Trophoblast cell (in vitro differentiated cells and primary cell): ENCODE measurements around the gene GPR45.

Experiments used
- DNase-seq, 2 donors: peaks; one replicate each; pipeline ENCODE4 v3.0.0-alpha.2; 2016
- H2AFZ ChIP-seq: 2 replicates; pipeline ENCODE4 v1.6.1; 2013; ENCODE audit warnings: low read length, moderate library complexity, mild to moderate bottlenecking; ENCODE audit not compliant: insufficient read depth, poor library complexity
- H2AK5ac ChIP-seq: 2 replicates; pipeline ENCODE4 v1.6.1; 2013; ENCODE audit warnings: mild to moderate bottlenecking, low read length
- H2BK120ac ChIP-seq: 2 replicates; pipeline ENCODE4 v1.6.1; 2013; ENCODE audit warnings: low read length, mild to moderate bottlenecking, moderate library complexity; ENCODE audit not compliant: insufficient read depth, poor library complexity
- H2BK12ac ChIP-seq: 2 replicates; pipeline ENCODE4 v1.6.1; 2013; ENCODE audit warnings: mild to moderate bottlenecking, low read length, moderate library complexity
- H2BK5ac ChIP-seq: 2 replicates; pipeline ENCODE4 v1.6.1; 2013; ENCODE audit warnings: low read length, low read depth, moderate library complexity, mild to moderate bottlenecking; ENCODE audit not compliant: poor library complexity
- H3K14ac ChIP-seq: 2 replicates; pipeline ENCODE4 v1.6.1; 2013; ENCODE audit warnings: mild to moderate bottlenecking, low read length
- H3K18ac ChIP-seq: 2 replicates; pipeline ENCODE4 v1.6.1; 2013; ENCODE audit warnings: mild to moderate bottlenecking, low read length
- H3K23ac ChIP-seq: 2 replicates; pipeline ENCODE4 v1.6.1; 2013; ENCODE audit warnings: low read length
- H3K27ac ChIP-seq: 2 replicates; pipeline ENCODE4 v1.5.1; 2013; ENCODE audit warnings: low read depth, mild to moderate bottlenecking, inconsistent platforms, low read length, moderate library complexity
- H3K27me3 ChIP-seq: 2 replicates; pipeline ENCODE4 v1.6.1; 2013; ENCODE audit warnings: inconsistent platforms, mild to moderate bottlenecking, low read length, moderate library complexity; ENCODE audit not compliant: insufficient read depth
- H3K36me3 ChIP-seq, 2 experiments: 1 replicate in 1 of 2; 2 replicates in 1 of 2; pipeline ENCODE4 v1.6.1; 2013; ENCODE audit warnings: low read length in 2 of 2, mild to moderate bottlenecking in 2 of 2, moderate library complexity in 1 of 2; ENCODE audit not compliant: insufficient read depth in 2 of 2, control insufficient read depth in 1 of 2
- H3K4ac ChIP-seq: 2 replicates; pipeline ENCODE4 v1.6.1; 2013; ENCODE audit warnings: low read depth, mild to moderate bottlenecking, low read length, moderate library complexity
- H3K4me1 ChIP-seq, 2 experiments: 1 replicate in 1 of 2; 2 replicates in 1 of 2; pipeline ENCODE4 v1.6.1; 2013; ENCODE audit warnings: low read length in 2 of 2, mild to moderate bottlenecking in 2 of 2, moderate library complexity in 1 of 2; ENCODE audit not compliant: insufficient read depth in 2 of 2, control insufficient read depth in 1 of 2
- H3K4me2 ChIP-seq: 2 replicates; pipeline ENCODE4 v1.6.1; 2013; ENCODE audit warnings: inconsistent platforms, mild to moderate bottlenecking, low read length, moderate library complexity
- H3K4me3 ChIP-seq: 2 replicates; pipeline ENCODE4 v1.5.1; 2013; ENCODE audit warnings: mild to moderate bottlenecking, low read depth, low read length, inconsistent platforms
- H3K79me1 ChIP-seq: one replicate; pipeline ENCODE4 v1.6.1; 2013; ENCODE audit warnings: low read length
- H3K79me2 ChIP-seq: 2 replicates; pipeline ENCODE4 v1.6.1; 2013; ENCODE audit warnings: low read length, mild to moderate bottlenecking; ENCODE audit not compliant: control insufficient read depth, insufficient read depth, poor library complexity
- H3K9ac ChIP-seq: 2 replicates; pipeline ENCODE4 v1.6.1; 2013; ENCODE audit warnings: mild to moderate bottlenecking, low read length
- H3K9me3 ChIP-seq: 2 replicates; pipeline ENCODE4 v1.6.1; 2013; ENCODE audit warnings: low read depth, mild to moderate bottlenecking, control low read depth, inconsistent platforms, low read length; ENCODE audit not compliant: insufficient read depth
- H4K12ac ChIP-seq: 2 replicates; pipeline ENCODE4 v1.6.1; 2013; ENCODE audit warnings: low read depth, mild to moderate bottlenecking, low read length, moderate library complexity
- H4K8ac ChIP-seq: 2 replicates; pipeline ENCODE4 v1.6.1; 2013; ENCODE audit warnings: low read depth, mild to moderate bottlenecking, low read length, moderate library complexity
- H4K91ac ChIP-seq: one replicate; pipeline ENCODE4 v1.6.1; 2013; ENCODE audit warnings: low read depth, mild to moderate bottlenecking, low read length, moderate library complexity
- WGBS: extraction: QIAGEN DNeasy Blood & Tissue Kit; methylation state at CpG from one replicate; pipeline ENCODE4 v1.1.7; 2013; ENCODE audit warnings: missing lambda C conversion rate; ENCODE audit not compliant: insufficient read length, insufficient coverage; ENCODE audit errors: extremely low coverage; 5-methylcytosine and 5-hydroxymethylcytosine counted together

Gene GPR45

GRCh38 chr2:105242286-105242993 lies 897 bp downstream of the GPR45 start:
- Histone ChIP-seq H3K36me3 (no peaks in the 10 kb centered on the region), H2AK5ac (peak overlapping the region; percentile 7), H3K23ac (no peak overlapping the region), H4K8ac (no peak overlapping the region), H3K4me2 (no peak overlapping the region), H2BK120ac (peak overlapping the region; percentile 4), H2BK5ac (no peak overlapping the region), H3K9me3 (peaks cover 5% of the 10 kb centered on the region), H3K4me3 (no peak overlapping the region), H3K9ac (no peak overlapping the region), H4K91ac (peak overlapping the region; percentile 60), H3K18ac (no peak overlapping the region), H3K27me3 (no peaks in the 10 kb centered on the region), H4K12ac (no peak overlapping the region), H3K4ac (no peak overlapping the region), H3K27ac (no peak overlapping the region), H3K79me1 (peaks cover 20% of the 10 kb centered on the region), H2BK12ac (peak overlapping the region; percentile 68), H2AFZ (no peak overlapping the region), H3K4me1 (peaks cover 5% of the 10 kb centered on the region in 2 experiments), H3K14ac (peak overlapping the region; percentile 1), H3K79me2 (no peaks in the 10 kb centered on the region)
- WGBS: no CpG with 5 or more reads among the region's 50 CpGs
- no peak for DNase-seq

GRCh38 chr2:105243961-105244360 lies 2.4 kb downstream of the GPR45 start:
- H3K4ac ChIP-seq: no peak overlapping the region
- H2AK5ac ChIP-seq: no peak overlapping the region
- H4K12ac ChIP-seq: no peak overlapping the region
- H3K27ac ChIP-seq: no peak overlapping the region
- no peak overlapping the region for H2BK120ac ChIP-seq
- peaks cover 21% of the 10 kb centered on the region for H3K79me1 ChIP-seq
- no peak overlapping the region for H3K14ac ChIP-seq
- peak overlapping the region; percentile 6 for H2BK12ac ChIP-seq
- H3K27me3 ChIP-seq: no peaks in the 10 kb centered on the region
- H3K36me3 ChIP-seq: no peaks in the 10 kb centered on the region
- no peak overlapping the region for H2BK5ac ChIP-seq
- H3K9me3 ChIP-seq: peaks cover 5% of the 10 kb centered on the region
- H2AFZ ChIP-seq: no peak overlapping the region
- no CpG with 5 or more reads among the region's 5 CpGs for WGBS
- H3K4me2 ChIP-seq: no peak overlapping the region
- peak overlapping the region; percentile 16 for H4K91ac ChIP-seq
- no peak for DNase-seq
- H3K18ac ChIP-seq: no peak overlapping the region
- H4K8ac ChIP-seq: peak overlapping the region; percentile 64
- H3K79me2 ChIP-seq: peaks cover 3% of the 10 kb centered on the region
- H3K23ac ChIP-seq: no peak overlapping the region
- peaks cover 7 to 11% of the 10 kb centered on the region in 2 experiments for H3K4me1 ChIP-seq
- H3K4me3 ChIP-seq: no peak overlapping the region
- H3K9ac ChIP-seq: no peak overlapping the region

- H3K9ac ChIP-seq: no peak overlapping the region
- no CpG with 5 or more reads among the region's 3 CpGs for WGBS
- H4K12ac ChIP-seq: no peak overlapping the region
These were observed 2.9 kb downstream of the GPR45 start for GRCh38 chr2:105244451-105244850.

GRCh38 chr2:105248316-105249070 lies 7.0 kb downstream of the GPR45 start:
- Histone ChIP-seq H4K91ac (peak overlapping the region; percentile 92), H3K18ac (no peak overlapping the region), H3K27me3 (no peaks in the 10 kb centered on the region), H3K9ac (no peak overlapping the region), H4K8ac (peak overlapping the region; percentile 79), H2AK5ac (no peak overlapping the region), H3K4me3 (no peak overlapping the region), H4K12ac (no peak overlapping the region), H3K79me2 (peaks cover 3% of the 10 kb centered on the region), H3K4me1 (peaks cover 13 to 14% of the 10 kb centered on the region in 2 experiments), H2BK120ac (peak overlapping the region; percentile 97), H2BK5ac (peak overlapping the region; percentile 94), H3K27ac (peak overlapping the region; percentile 74), H3K4me2 (peak overlapping the region; percentile 30), H3K4ac (no peak overlapping the region), H3K14ac (peak overlapping the region; percentile 20), H3K9me3 (no peaks in the 10 kb centered on the region), H2BK12ac (peak overlapping the region; percentile 32), H3K23ac (no peak overlapping the region), H3K79me1 (peaks cover 22% of the 10 kb centered on the region), H2AFZ (no peak overlapping the region), H3K36me3 (no peaks in the 10 kb centered on the region)
- WGBS: no CpG with 5 or more reads among the region's 4 CpGs
- DNase-seq: peak in 1 of 2 donors; percentile 57

More at GRCh38 chr2:105244451-105244850, 2.9 kb downstream of the GPR45 start:
- no peak overlapping the region for H4K8ac ChIP-seq
- H2BK12ac ChIP-seq: peak overlapping the region; percentile 95
- H2BK5ac ChIP-seq: no peak overlapping the region
- H2BK120ac ChIP-seq: no peak overlapping the region
- H2AK5ac ChIP-seq: peak overlapping the region; percentile 57
- no peak for DNase-seq
- H4K91ac ChIP-seq: peak overlapping the region; percentile 67
- no peak overlapping the region for H2AFZ ChIP-seq
- peaks cover 3% of the 10 kb centered on the region for H3K79me2 ChIP-seq
- H3K36me3 ChIP-seq: no peaks in the 10 kb centered on the region
- H3K9me3 ChIP-seq: peaks cover 5% of the 10 kb centered on the region
- H3K18ac ChIP-seq: no peak overlapping the region
- no peak overlapping the region for H3K23ac ChIP-seq
- H3K27me3 ChIP-seq: no peaks in the 10 kb centered on the region
- peaks cover 7 to 11% of the 10 kb centered on the region in 2 experiments for H3K4me1 ChIP-seq
- H3K14ac ChIP-seq: no peak overlapping the region
- H3K4me2 ChIP-seq: no peak overlapping the region
- H3K4me3 ChIP-seq: no peak overlapping the region
- H3K4ac ChIP-seq: no peak overlapping the region
- no peak overlapping the region for H3K27ac ChIP-seq
- peaks cover 21% of the 10 kb centered on the region for H3K79me1 ChIP-seq
